GM23338 (cell line): Measurements from ENCODE around the gene FAM9C. TPM values are rescaled to one million over a fixed set of nuclear protein-coding genes. Genes with fewer than 3 reads are reported as not detected.

Experiments used
- ATAC-seq: fragments of 200-7000 bp; cut with Tn5 transposase; 3 replicates; pipeline ENCODE4 v1.9.1; 2020
- DNase-seq: peaks from one replicate; pipeline ENCODE4 v3.0.0-alpha.2; 2015; ENCODE audit warnings: low spot score
- H2AFZ ChIP-seq: fragments of 200-600 bp; sonication (generic); 2 replicates; pipeline ENCODE4 v1.8.0; 2016; ENCODE audit warnings: antibody characterized with exemption, mild to moderate bottlenecking, moderate library complexity
- H3F3A ChIP-seq: fragments of 200-600 bp; sonication (generic); replicated peaks from 2 replicates; pipeline ENCODE4 v1.8.0; 2017; ENCODE audit warnings: antibody characterized with exemption, mixed run types, low read depth
- H3K27ac ChIP-seq: fragments of 200-600 bp; sonication (generic); 2 replicates; pipeline ENCODE4 v1.6.1; 2016; ENCODE audit warnings: low read depth
- H3K27me3 ChIP-seq: fragments of 200-600 bp; sonication (generic); 2 replicates; pipeline ENCODE4 v1.8.0; 2016; ENCODE audit warnings: mild to moderate bottlenecking, mixed run types, moderate library complexity; ENCODE audit not compliant: insufficient read depth
- H3K36me3 ChIP-seq: fragments of 200-600 bp; sonication (generic); 2 replicates; pipeline ENCODE4 v1.8.0; 2016; ENCODE audit warnings: mild to moderate bottlenecking; ENCODE audit not compliant: insufficient read depth
- H3K4me1 ChIP-seq: fragments of 200-600 bp; sonication (generic); 2 replicates; pipeline ENCODE4 v1.8.0; 2016; ENCODE audit warnings: mild to moderate bottlenecking, moderate library complexity; ENCODE audit not compliant: insufficient read depth
- H3K4me2 ChIP-seq: fragments of 200-600 bp; sonication (generic); 2 replicates; pipeline ENCODE4 v1.7.1; 2017; ENCODE audit warnings: mixed run types
- H3K4me3 ChIP-seq: fragments of 200-600 bp; sonication (generic); 2 replicates; pipeline ENCODE4 v1.6.1; 2016; ENCODE audit warnings: mixed run types
- H3K79me2 ChIP-seq: fragments of 200-600 bp; sonication (generic); replicated peaks from 2 replicates; pipeline ENCODE4 v1.8.0; 2017; ENCODE audit warnings: mild to moderate bottlenecking; ENCODE audit not compliant: insufficient read depth
- H3K9me2 ChIP-seq: fragments of 200-600 bp; sonication (generic); 2 replicates; pipeline ENCODE4 v1.8.0; 2017; ENCODE audit not compliant: insufficient read depth
- H4K20me1 ChIP-seq: fragments of 200-600 bp; sonication (generic); replicated peaks from 2 replicates; pipeline ENCODE4 v1.8.0; 2017; ENCODE audit warnings: mild to moderate bottlenecking; ENCODE audit not compliant: insufficient read depth
- H3K27ac Mint-ChIP-seq: 2 replicates; pipeline ENCODE4 v1.8.0; 2020; ENCODE audit warnings: inconsistent platforms, mild to moderate bottlenecking, moderate library complexity, mixed read lengths
- H3K27me3 Mint-ChIP-seq: 3 replicates; pipeline ENCODE4 v1.8.0; 2022; ENCODE audit warnings: low read depth, mild to moderate bottlenecking, moderate library complexity, mixed read lengths, inconsistent platforms; ENCODE audit not compliant: insufficient read depth, poor library complexity
- H3K36me3 Mint-ChIP-seq: 3 replicates; pipeline ENCODE4 v1.8.0; 2021; ENCODE audit warnings: low read depth, mild to moderate bottlenecking, inconsistent platforms, moderate library complexity, mixed read lengths
- H3K4me1 Mint-ChIP-seq: 3 replicates; pipeline ENCODE4 v1.8.0; 2020; ENCODE audit warnings: mild to moderate bottlenecking, inconsistent platforms, mixed read lengths
- H3K4me3 Mint-ChIP-seq: 3 replicates; pipeline ENCODE4 v1.8.0; 2021; ENCODE audit warnings: moderate library complexity, mild to moderate bottlenecking, inconsistent platforms, mixed read lengths
- H3K9me3 Mint-ChIP-seq: 3 replicates; pipeline ENCODE4 v1.8.0; 2020; ENCODE audit warnings: moderate library complexity, mild to moderate bottlenecking, inconsistent platforms, mixed read lengths
- CREB1 ChIP-seq: fragments of 250-450 bp; sonication (Bioruptor Pico); IDR thresholded peaks from 2 replicates; pipeline ENCODE4 v1.5.0; 2020; ENCODE audit warnings: low read depth, mild to moderate bottlenecking, moderate library complexity
- ETS1 ChIP-seq: IDR thresholded peaks from 2 replicates; pipeline ENCODE4 v1.6.1; 2016; ENCODE audit warnings: antibody characterized with exemption
- EZH2 ChIP-seq: fragments of 200-600 bp; sonication (generic); IDR thresholded peaks from one replicate; pipeline ENCODE4 v1.8.0; 2017; ENCODE audit warnings: antibody characterized with exemption, mild to moderate bottlenecking, low read depth; ENCODE audit not compliant: unreplicated experiment
- EZH2phosphoT487 ChIP-seq: fragments of 200-600 bp; sonication (generic); IDR thresholded peaks from one replicate; pipeline ENCODE4 v1.8.1; 2018; ENCODE audit warnings: antibody characterized with exemption; ENCODE audit not compliant: unreplicated experiment
- JUNB ChIP-seq: IDR thresholded peaks from one replicate; pipeline ENCODE4 v1.6.1; 2016; ENCODE audit warnings: antibody characterized with exemption; ENCODE audit not compliant: unreplicated experiment
- NANOG ChIP-seq: IDR thresholded peaks from 2 replicates; pipeline ENCODE4 v1.6.1; 2016; ENCODE audit warnings: antibody characterized with exemption, borderline replicate concordance
- POLR2AphosphoS5 ChIP-seq: IDR thresholded peaks from 2 replicates; pipeline ENCODE4 v1.6.1; 2016; ENCODE audit warnings: antibody characterized with exemption, low read depth
- REST ChIP-seq: IDR thresholded peaks from one replicate; pipeline ENCODE4 v1.6.1; 2018; ENCODE audit warnings: antibody characterized with exemption; ENCODE audit not compliant: unreplicated experiment
- ZNF114 ChIP-seq: fragments of 250-450 bp; sonication (Bioruptor Pico); IDR thresholded peaks from 2 replicates; pipeline ENCODE4 v1.5.0; 2020; ENCODE audit warnings: mild to moderate bottlenecking, moderate library complexity
- ZNF331 ChIP-seq: fragments of 250-450 bp; sonication (Bioruptor Pico); IDR thresholded peaks from 2 replicates; pipeline ENCODE4 v1.5.0; 2020; ENCODE audit warnings: low read depth, mild to moderate bottlenecking, moderate library complexity
- ZNF462 ChIP-seq: fragments of 250-450 bp; sonication (Bioruptor Pico); IDR thresholded peaks from 2 replicates; pipeline ENCODE4 v1.5.0; 2020; ENCODE audit warnings: mild to moderate bottlenecking, moderate library complexity
- polyA plus RNA-seq: library from polyadenylated mRNA; unstranded; fragments of >200 nt; fragmentation: Nextera tagmentation; extraction: Ambion mirVana; gene quantifications from 2 replicates; pipeline ENCODE4 v1.2.1, GENCODE V29; 2016
- total RNA-seq: library from RNA; depleted of rRNA; stranded (reverse); fragments of >200 nt; shearing (Covaris generic); gene quantifications from 2 replicates; pipeline ENCODE4 v1.2.3, GENCODE V29; 2014

The FAM9C gene
- total and polyA plus RNA-seq, 2 experiments from 2014 or later = 0.08 TPM; not detected in 1

GRCh38 chrX:13051167-13051528, 6.7 kb upstream of the FAM9C start:
- Histone ChIP-seq H3K4me3 (no peak overlapping the region), H3K79me2 (no peaks in the 10 kb centered on the region), H2AFZ (no peak overlapping the region), H3K9me2 (no peaks in the 10 kb centered on the region), H3F3A (no peaks in the 10 kb centered on the region), H3K36me3 (no peaks in the 10 kb centered on the region), H3K4me2 (no peak overlapping the region), H3K4me1 (0 out of 2 replicates have a peak, but pooled peaks cover 2% of the 10 kb centered on the region), H3K27ac (no peak overlapping the region), H4K20me1 (no peaks in the 10 kb centered on the region), H3K27me3 (no peaks in the 10 kb centered on the region)
- Mint-ChIP-seq H3K27me3 (no peaks in the 10 kb centered on the region), H3K27ac (no peak overlapping the region), H3K4me3 (no peak overlapping the region), H3K4me1 (no peaks in the 10 kb centered on the region), H3K36me3 (no peaks in the 10 kb centered on the region), H3K9me3 (peaks cover 5% of the 10 kb centered on the region; the same call in 2 of the 3 replicates)
- TF ChIP-seq ZNF331 (no peak), POLR2AphosphoS5 (no peak), NANOG (no peak), ZNF114 (CRISPR knock-in tag) (no peak), EZH2phosphoT487 (no peak), CREB1 (CRISPR knock-in tag) (no peak), REST (no peak), ZNF462 (CRISPR knock-in tag) (no peak), ETS1 (no peak), EZH2 (no peak), JUNB (no peak)
- no peak for ATAC-seq
- no peak for DNase-seq
